ENCODE results near the gene USP1. TPM values are rescaled to one million over a fixed set of nuclear protein-coding genes. Genes with fewer than 3 reads are reported as not detected.

Gene USP1
- total RNA-seq, 1 donor from 2014 or later = 34.2 TPM

DNA sequence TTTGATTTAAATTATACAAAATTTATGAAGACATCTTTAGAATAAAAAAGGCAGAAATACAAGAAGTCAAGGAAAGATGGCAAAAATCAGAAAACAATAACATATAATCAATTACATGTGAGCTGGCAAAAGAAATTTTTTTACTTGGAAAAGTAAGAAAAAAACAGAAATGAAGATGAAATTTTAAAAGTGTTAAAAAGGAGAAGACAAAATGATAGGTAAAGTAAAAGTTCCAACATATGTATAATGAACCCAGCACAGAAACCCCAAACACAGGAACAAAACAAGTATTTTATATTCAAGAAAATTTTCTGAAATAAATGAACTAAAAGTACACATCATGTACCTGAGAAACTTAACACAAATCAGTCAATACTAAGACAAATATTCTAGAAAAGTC lies 63.4 kb downstream of the USP1 start:
- Mint-ChIP-seq H3K4me3 (ENCODE audit: low read depth) (no peak overlapping the region), H3K4me1 (ENCODE audit: low read depth) (no peaks in the 10 kb centered on the region), H3K27ac (no peak overlapping the region), H3K27me3 (no peaks in the 10 kb centered on the region), H3K9me3 (ENCODE audit: low read depth) (no peaks in the 10 kb centered on the region), H3K36me3 (ENCODE audit: insufficient read depth) (peaks cover 18% of the 10 kb centered on the region)
- DNase-seq (ENCODE audit: low spot score, unreplicated experiment) = no peak
- no peak for TF ChIP-seq CTCF (IDR thresholded peaks at IDR 0.05; ENCODE audit: unreplicated experiment)

Other genes starting within 250 kb of the USP1 start
- gene L1TD1, start 242.2 kb upstream of the USP1 start, total RNA-seq = 2.7 and 3.4 TPM in 2 replicates
- gene KANK4, start 117.6 kb upstream of the USP1 start, total RNA-seq = 1.0 and 1.2 TPM in 2 replicates
- gene ANGPTL3, start 160.5 kb downstream of the USP1 start, total RNA-seq = 0.48 TPM in 1 of 2 replicates, not detected in the other